CD4-positive, alpha-beta memory T cell (primary cell): ENCODE results near the gene OPRL1. TPM values are rescaled to one million over a fixed set of nuclear protein-coding genes. Genes with fewer than 3 reads are reported as not detected.

ENCODE experiments used
- CTCF ChIA-PET: fragments of 350-600 bp; sonication (Branson Sonifier 250); formaldehyde crosslinking; loops from one replicate; lab custom pipeline; 2021; ENCODE audit warnings: inconsistent platforms; ENCODE audit not compliant: partially characterized antibody; lab: Charles Lee
- POLR2A ChIA-PET: fragments of 350-600 bp; sonication (Branson Sonifier 250); formaldehyde crosslinking; loops from one replicate; lab custom pipeline; 2021; ENCODE audit not compliant: partially characterized antibody; lab: Charles Lee
- DNase-seq, 5 donors: peaks; one replicate each; pipeline versions ENCODE4 v3.0.0 to v3.0.0-alpha.2; 2020 to 2022; ENCODE audit warnings: mixed read lengths in 1 of 5
- H3K27ac ChIP-seq: one replicate; pipeline ENCODE4 v1.7.0; 2013; ENCODE audit warnings: low read depth, low read length
- H3K27me3 ChIP-seq: 2 replicates; pipeline ENCODE4 v1.7.0; 2013; ENCODE audit warnings: mild to moderate bottlenecking, low read length, moderate library complexity; ENCODE audit not compliant: insufficient read depth
- H3K36me3 ChIP-seq: 2 replicates; pipeline ENCODE4 v1.7.0; 2013; ENCODE audit warnings: mild to moderate bottlenecking, low read length, moderate library complexity; ENCODE audit not compliant: insufficient read depth
- H3K4me1 ChIP-seq: 2 replicates; pipeline ENCODE4 v1.7.0; 2013; ENCODE audit warnings: mild to moderate bottlenecking, low read length, moderate library complexity; ENCODE audit not compliant: insufficient read depth
- H3K4me3 ChIP-seq, 2 donors: one replicate each; pipeline ENCODE4 v1.7.0; 2013; ENCODE audit warnings: low read length in 2 of 2, mild to moderate bottlenecking in 1 of 2
- H3K9me3 ChIP-seq, 2 donors: one replicate each; pipeline ENCODE4 v1.7.0; 2013; ENCODE audit warnings: low read length in 2 of 2, control low read depth in 1 of 2; ENCODE audit not compliant: control insufficient read depth in 1 of 2
- H3K27ac Mint-ChIP-seq, 7 donors: one replicate each; pipeline ENCODE4 v1.8.0; 2020 to 2021; ENCODE audit warnings: mixed read lengths in 7 of 7, mild to moderate bottlenecking in 6 of 7, inconsistent platforms in 3 of 7, moderate library complexity in 3 of 7
- H3K27me3 Mint-ChIP-seq, 2 donors: one replicate each; pipeline ENCODE4 v1.8.0; 2020 to 2021; ENCODE audit warnings: mixed read lengths in 2 of 2
- H3K36me3 Mint-ChIP-seq, 2 donors: one replicate each; pipeline ENCODE4 v1.8.0; 2020 to 2021; ENCODE audit warnings: mixed read lengths in 2 of 2, inconsistent platforms in 1 of 2, mild to moderate bottlenecking in 1 of 2
- H3K4me1 Mint-ChIP-seq, 4 donors: one replicate each; pipeline ENCODE4 v1.8.0; 2020 to 2021; ENCODE audit warnings: mixed read lengths in 4 of 4, mild to moderate bottlenecking in 1 of 4
- H3K4me3 Mint-ChIP-seq, 8 donors: one replicate each; pipeline ENCODE4 v1.8.0; 2020 to 2021; ENCODE audit warnings: mixed read lengths in 8 of 8, mild to moderate bottlenecking in 7 of 8, moderate library complexity in 6 of 8, inconsistent platforms in 3 of 8
- H3K9me3 Mint-ChIP-seq, 8 donors: one replicate each; pipeline ENCODE4 v1.8.0; 2020 to 2021; ENCODE audit warnings: mixed read lengths in 8 of 8, mild to moderate bottlenecking in 5 of 8, inconsistent platforms in 3 of 8, moderate library complexity in 1 of 8
- intact Hi-C: fragments of 100-400 bp; cut with micrococcal nuclease; formaldehyde crosslinking; loops from one replicate; pipeline ENCODE4 v1.15.1; 2023
- polyA plus RNA-seq, 2 donors: library from polyadenylated mRNA; unstranded; fragments of 300-500 nt; fragmentation: Illumina TruSeq; gene quantifications; one replicate each; pipeline ENCODE4 v1.2.3, GENCODE V29; 2021
- total RNA-seq, 2 experiments: library from RNA; stranded (reverse); gene quantifications; one replicate each; pipeline ENCODE4 v1.2.3, GENCODE V29; 2021

The OPRL1 gene
- total and polyA plus RNA-seq, 4 experiments from 2014 or later: 0.68 to 1.1 (median 0.97) TPM

DNA sequence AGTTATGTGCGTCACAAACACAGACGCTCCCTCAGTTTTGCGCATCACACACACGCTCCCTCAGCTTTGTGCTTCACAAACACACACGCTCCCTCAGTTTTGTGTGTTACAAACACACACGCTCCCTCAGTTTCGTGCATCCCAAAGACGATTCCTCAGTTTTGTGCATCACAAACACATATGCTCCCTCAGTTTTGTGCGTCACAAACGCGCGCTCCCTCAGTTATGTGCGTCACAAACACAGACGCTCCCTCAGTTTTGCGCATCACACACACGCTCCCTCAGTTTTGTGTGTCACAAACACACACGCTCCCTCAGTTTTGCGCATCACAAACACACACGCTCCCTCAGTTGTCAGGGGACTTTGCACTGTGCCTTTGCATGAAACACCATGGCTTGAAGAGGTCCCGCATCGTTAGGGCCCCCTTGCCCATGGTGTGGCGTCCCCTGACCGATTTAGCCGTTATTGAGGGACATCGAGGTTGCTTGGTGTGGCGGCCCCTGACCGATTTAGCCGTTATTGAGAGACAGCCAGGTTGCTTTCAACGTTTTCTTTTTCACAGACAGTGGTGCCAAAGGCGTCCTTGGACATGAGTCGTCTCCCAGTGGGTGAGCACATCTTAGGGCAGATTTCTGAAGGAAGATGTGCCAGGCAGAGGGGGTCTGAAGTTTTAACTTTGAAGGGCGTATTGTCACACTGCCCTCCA is 56.3 kb downstream of the OPRL1 start:
- H3K4me3 Mint-ChIP-seq: no peak overlapping the region
- Histone ChIP-seq H3K36me3 (no peaks in the 10 kb centered on the region), H3K4me3 (no peak overlapping the region), H3K4me1 (no peaks in the 10 kb centered on the region), H3K27me3 (no peaks in the 10 kb centered on the region), H3K27ac (no peak overlapping the region), H3K9me3 (no peaks in the 10 kb centered on the region)
- CTCF ChIA-PET: no interaction called here
- peaks cover 0 to 3% of the 10 kb centered on the region in 2 donors for H3K27me3 Mint-ChIP-seq
- intact Hi-C loops: no loop called here
- H3K27ac Mint-ChIP-seq: peak overlapping the region in 3 of 7 donors; percentile 32 to 72 (median 50)
- no peak for DNase-seq
- H3K36me3 Mint-ChIP-seq: no peaks in the 10 kb centered on the region
- POLR2A ChIA-PET: no interaction called here
- peaks cover 0 to 3% (median 0%) of the 10 kb centered on the region in 8 donors for H3K9me3 Mint-ChIP-seq
- no peaks in the 10 kb centered on the region for H3K4me1 Mint-ChIP-seq

DNA sequence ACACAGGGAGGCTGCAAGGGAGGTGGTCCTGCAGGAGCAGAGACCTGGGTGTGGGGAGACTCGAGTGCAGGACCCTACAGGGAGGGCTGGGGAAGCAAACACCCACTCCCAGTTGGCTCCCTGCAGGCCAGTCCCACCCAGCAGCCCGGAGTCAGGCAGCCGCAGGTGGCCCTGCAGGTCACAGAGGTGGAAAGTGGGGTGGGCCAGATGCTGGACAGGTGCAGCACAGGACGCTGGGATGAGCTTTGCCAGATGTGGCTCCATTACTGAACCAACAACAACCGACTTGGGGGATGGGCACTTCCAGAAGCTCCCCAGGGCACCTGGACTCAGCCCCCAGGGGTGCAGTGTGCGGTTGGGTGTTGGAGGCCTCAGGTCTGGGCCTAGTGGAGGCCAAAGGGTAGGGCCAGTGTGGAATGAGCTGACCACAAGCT is 57.7 kb downstream of the OPRL1 start:
- CTCF ChIA-PET: no interaction called here
- no peaks in the 10 kb centered on the region for H3K36me3 ChIP-seq
- no peaks in the 10 kb centered on the region for H3K36me3 Mint-ChIP-seq
- no peak overlapping the region for H3K4me3 Mint-ChIP-seq
- no peak for DNase-seq
- peaks cover 0 to 4% (median 0%) of the 10 kb centered on the region in 4 donors for H3K4me1 Mint-ChIP-seq
- H3K27me3 Mint-ChIP-seq: peaks cover 2 to 9% of the 10 kb centered on the region in 2 donors
- no peak overlapping the region for H3K27ac ChIP-seq
- H3K9me3 ChIP-seq: no peaks in the 10 kb centered on the region
- no peaks in the 10 kb centered on the region for H3K27me3 ChIP-seq
- H3K27ac Mint-ChIP-seq: no peak overlapping the region
- intact Hi-C loops: no loop called here
- H3K4me1 ChIP-seq: no peaks in the 10 kb centered on the region
- POLR2A ChIA-PET: no interaction called here
- peaks cover 0 to 3% (median 0%) of the 10 kb centered on the region in 8 donors for H3K9me3 Mint-ChIP-seq
- H3K4me3 ChIP-seq: no peak overlapping the region

DNA sequence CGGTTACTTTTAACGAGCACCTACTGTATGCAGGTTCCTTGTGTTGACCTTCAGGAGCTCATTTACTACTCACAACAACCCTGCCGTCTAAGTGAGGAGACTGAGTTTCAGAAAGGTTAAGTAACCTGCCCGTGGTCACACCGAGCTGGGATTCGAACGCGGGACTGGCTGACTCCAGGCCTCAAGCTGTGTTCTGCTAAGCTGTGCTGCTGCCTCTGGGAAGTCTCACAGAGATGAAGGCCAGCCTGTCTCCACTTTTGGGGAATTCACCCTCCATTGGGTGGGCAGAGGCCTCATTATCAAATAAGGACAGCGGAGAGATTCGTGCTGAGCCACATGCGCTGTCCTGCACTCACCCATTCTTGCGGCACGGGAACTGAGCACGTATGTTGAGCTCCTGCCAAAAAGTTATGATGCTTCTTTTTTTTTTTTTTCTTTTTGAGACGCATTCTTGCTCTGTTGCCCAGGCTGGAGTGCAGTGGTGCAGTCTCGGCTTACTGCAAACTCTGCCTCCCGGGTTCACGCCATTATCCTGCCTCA is 58.5 kb downstream of the OPRL1 start:
- Histone ChIP-seq H3K9me3 (no peaks in the 10 kb centered on the region), H3K27me3 (no peaks in the 10 kb centered on the region), H3K4me1 (no peaks in the 10 kb centered on the region), H3K36me3 (no peaks in the 10 kb centered on the region), H3K4me3 (no peak overlapping the region), H3K27ac (no peak overlapping the region)
- Mint-ChIP-seq H3K36me3 (no peaks in the 10 kb centered on the region), H3K27me3 (peaks cover 2 to 9% of the 10 kb centered on the region in 2 donors), H3K4me1 (peaks cover 0 to 4% (median 0%) of the 10 kb centered on the region in 4 donors), H3K9me3 (peaks cover 0 to 3% (median 0%) of the 10 kb centered on the region in 8 donors), H3K27ac (no peak overlapping the region), H3K4me3 (no peak overlapping the region)
- intact Hi-C loops: no loop called here
- CTCF ChIA-PET: no interaction called here
- POLR2A ChIA-PET: no interaction called here
- no peak for DNase-seq

DNA sequence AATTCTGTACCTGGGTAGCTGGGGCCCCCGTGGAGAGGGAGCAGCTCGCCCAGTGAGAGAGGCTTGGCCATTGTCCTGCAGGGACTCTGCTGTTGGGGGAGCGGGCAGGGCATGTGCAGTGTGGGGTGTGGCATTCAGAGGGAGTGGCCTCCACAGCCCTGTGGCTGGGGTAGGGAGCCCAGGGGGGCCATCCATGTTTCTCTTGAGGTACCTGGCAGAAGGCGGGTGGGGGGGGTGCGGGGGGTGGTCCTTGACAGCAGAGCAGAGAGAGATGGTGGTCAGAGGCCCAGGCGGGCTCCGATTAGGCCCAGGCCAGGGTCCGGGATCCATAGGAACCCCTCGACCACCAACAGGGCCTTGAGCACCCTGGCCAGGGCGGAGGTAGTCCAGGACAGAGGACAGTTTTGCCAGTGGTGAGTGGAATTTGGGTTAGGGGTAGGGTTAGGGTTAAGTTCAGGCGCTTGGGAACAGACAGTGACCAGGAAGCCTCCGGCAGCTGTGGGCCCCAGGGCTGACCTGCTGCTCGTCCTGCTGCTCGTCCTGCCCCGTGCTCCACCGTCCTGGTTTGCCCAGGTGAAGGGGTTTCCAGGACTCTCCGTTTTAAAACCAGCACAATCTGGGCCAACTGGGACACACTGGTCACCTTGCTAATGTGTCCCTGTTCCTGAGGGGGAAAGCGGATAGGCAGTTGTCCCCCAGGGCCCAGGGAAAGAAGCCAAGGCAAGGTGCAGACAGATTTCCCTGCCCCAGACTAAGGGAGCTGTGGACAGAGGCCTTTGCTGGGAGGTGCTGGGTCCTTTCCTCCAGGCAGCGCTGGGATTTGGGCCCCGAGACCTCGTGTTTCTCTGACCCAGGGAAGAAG is 59.5 kb downstream of the OPRL1 start:
- no peak overlapping the region for H3K4me3 ChIP-seq
- intact Hi-C loops: no loop called here
- no peaks in the 10 kb centered on the region for H3K4me1 ChIP-seq
- H3K27ac ChIP-seq: no peak overlapping the region
- no peaks in the 10 kb centered on the region for H3K9me3 ChIP-seq
- peaks cover 0 to 4% (median under 1%) of the 10 kb centered on the region in 4 donors for H3K4me1 Mint-ChIP-seq
- no peaks in the 10 kb centered on the region for H3K27me3 ChIP-seq
- no peaks in the 10 kb centered on the region for H3K36me3 ChIP-seq
- DNase-seq: no peak
- ChIA-PET POLR2A (no interaction called here), CTCF (no interaction called here)
- H3K4me3 Mint-ChIP-seq: no peak overlapping the region
- H3K27me3 Mint-ChIP-seq: peaks cover 5 to 10% of the 10 kb centered on the region in 2 donors
- no peaks in the 10 kb centered on the region for H3K36me3 Mint-ChIP-seq
- peaks cover 0 to 6% (median 2%) of the 10 kb centered on the region in 8 donors for H3K9me3 Mint-ChIP-seq
- no peak overlapping the region for H3K27ac Mint-ChIP-seq

DNA sequence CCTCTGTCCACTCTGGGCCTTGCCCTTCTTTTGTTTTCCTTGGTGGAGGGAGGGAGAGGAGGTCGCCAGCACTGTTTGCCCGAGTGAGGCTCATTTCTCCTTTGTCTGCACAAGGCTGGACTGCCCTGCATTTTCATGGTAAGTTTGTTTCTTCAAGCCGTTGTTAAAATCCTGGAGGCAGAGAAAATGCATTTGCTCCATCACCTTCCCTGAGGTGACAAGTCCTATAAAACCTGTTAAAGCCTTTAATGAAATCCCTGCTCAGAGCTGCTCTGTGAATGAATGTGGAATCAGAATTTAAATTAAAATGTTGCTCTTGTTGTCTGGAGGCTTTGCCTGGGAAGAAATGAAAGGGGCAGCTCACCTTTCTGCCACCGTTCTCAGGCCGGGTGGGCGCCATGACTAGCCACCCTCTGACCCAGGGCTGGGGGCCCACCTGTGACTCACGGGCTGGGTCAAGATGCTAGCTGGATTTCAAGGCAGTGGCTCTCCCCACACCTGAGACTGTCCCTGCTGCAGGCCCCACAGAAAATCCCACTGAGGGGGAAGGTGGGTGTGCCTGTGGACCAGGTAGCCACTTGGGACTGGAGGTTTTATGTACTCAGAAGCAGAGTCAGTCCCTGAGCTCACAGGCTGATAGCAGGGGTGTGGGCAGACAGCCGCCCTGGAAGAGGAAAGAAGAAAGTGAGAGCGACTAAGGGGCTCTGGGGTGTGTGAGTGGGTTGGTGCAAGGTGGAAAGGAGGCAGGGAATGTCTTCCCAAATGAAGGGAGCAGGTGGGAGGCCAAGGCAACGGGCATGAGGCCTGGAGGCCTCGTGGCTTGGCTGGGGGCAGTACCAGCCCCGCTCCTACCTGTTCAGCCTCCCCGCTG is 60.4 kb downstream of the OPRL1 start:
- intact Hi-C loops: no loop called here
- H3K4me1 ChIP-seq: no peaks in the 10 kb centered on the region
- no peaks in the 10 kb centered on the region for H3K9me3 ChIP-seq
- POLR2A ChIA-PET: no interaction called here
- Mint-ChIP-seq H3K27ac (peak overlapping the region in 1 of 7 donors; percentile 15), H3K4me1 (peaks cover 0 to 4% (median under 1%) of the 10 kb centered on the region in 4 donors), H3K36me3 (no peaks in the 10 kb centered on the region), H3K9me3 (peaks cover 0 to 12% (median 7%) of the 10 kb centered on the region in 8 donors), H3K4me3 (no peak overlapping the region), H3K27me3 (peaks cover 5 to 10% of the 10 kb centered on the region in 2 donors)
- no peak for DNase-seq
- H3K27me3 ChIP-seq: no peaks in the 10 kb centered on the region
- CTCF ChIA-PET: interaction anchor here (2.2 kb wide), 1 partner anchor 20 kb away, joined by 8 read pairs; no protein-coding TSS in a partner anchor
- no peak overlapping the region for H3K27ac ChIP-seq
- no peak overlapping the region for H3K4me3 ChIP-seq
- no peaks in the 10 kb centered on the region for H3K36me3 ChIP-seq

DNA sequence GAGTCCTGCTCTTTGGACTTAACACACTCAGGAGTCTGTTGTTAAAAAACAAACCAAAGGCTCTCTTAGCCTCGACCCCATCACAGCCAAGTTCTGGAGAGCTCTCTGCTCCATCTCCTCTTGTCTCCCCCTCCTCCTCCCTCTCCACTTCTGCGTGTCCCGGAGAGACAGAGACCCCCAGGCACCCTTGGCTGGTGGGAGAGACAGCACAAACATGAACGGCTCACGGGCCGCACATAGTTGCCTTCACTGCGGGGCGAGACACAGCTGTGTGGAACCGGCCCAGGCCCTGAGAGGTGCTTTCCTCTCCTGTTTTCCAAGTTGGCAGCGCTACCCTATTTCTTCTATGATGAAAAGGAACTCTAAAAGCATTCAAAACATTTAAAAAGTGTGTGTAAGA is 61.1 kb downstream of the OPRL1 start:
- H3K4me1 ChIP-seq: no peaks in the 10 kb centered on the region
- H3K27ac ChIP-seq: no peak overlapping the region
- Mint-ChIP-seq H3K9me3 (peaks cover 0 to 11% (median 9%) of the 10 kb centered on the region in 8 donors), H3K36me3 (no peaks in the 10 kb centered on the region), H3K27ac (no peak overlapping the region), H3K4me1 (peaks cover 0 to 4% (median under 1%) of the 10 kb centered on the region in 4 donors), H3K4me3 (peak overlapping the region in 1 of 8 donors; percentile 20), H3K27me3 (peaks cover 5 to 8% of the 10 kb centered on the region in 2 donors)
- no peaks in the 10 kb centered on the region for H3K9me3 ChIP-seq
- no peak for DNase-seq
- ChIA-PET CTCF (interaction anchor here (2.2 kb wide), 1 partner anchor 20 kb away, joined by 8 read pairs; no protein-coding TSS in a partner anchor), POLR2A (no interaction called here)
- no peaks in the 10 kb centered on the region for H3K27me3 ChIP-seq
- no peaks in the 10 kb centered on the region for H3K36me3 ChIP-seq
- intact Hi-C loops: no loop called here
- no peak overlapping the region for H3K4me3 ChIP-seq
